IMR-90 (cell line): ENCODE measurements around the gene RFX6.

ENCODE experiments used
- CHD1 ChIP-seq: IDR thresholded peaks from 2 replicates; pipeline ENCODE4 v1.6.1; 2012; ENCODE audit warnings: low read depth, low read length, improper control_type of control experiment
- CTCF ChIP-seq: conservative IDR thresholded peaks from 2 replicates; pipeline ENCODE4 v1.5.1; 2012; ENCODE audit warnings: mild to moderate bottlenecking, low read depth, low read length, improper control_type of control experiment
- ELK1 ChIP-seq: fragments of 150-350 bp; IDR thresholded peaks from 2 replicates; pipeline ENCODE4 v1.6.1; 2016; ENCODE audit warnings: low read depth, mild to moderate bottlenecking, low read length, moderate library complexity, borderline replicate concordance
- MAFK ChIP-seq: IDR thresholded peaks from 2 replicates; pipeline ENCODE4 v1.6.1; 2012; ENCODE audit warnings: low read depth, low read length, improper control_type of control experiment
- NFE2L2 ChIP-seq: fragments of 150-350 bp; IDR thresholded peaks from 2 replicates; pipeline ENCODE4 v1.6.1; 2016; ENCODE audit warnings: low read depth, mild to moderate bottlenecking, low read length
- POLR2A ChIP-seq: IDR thresholded peaks from 2 replicates; pipeline ENCODE4 v1.6.1; 2012; ENCODE audit warnings: mild to moderate bottlenecking, low read depth, low read length
- RAD21 ChIP-seq: IDR thresholded peaks from 2 replicates; pipeline ENCODE4 v1.6.1; 2012; ENCODE audit warnings: low read length, improper control_type of control experiment
- RFX5 ChIP-seq: IDR thresholded peaks from 2 replicates; pipeline ENCODE4 v1.8.0; 2012; ENCODE audit warnings: low read depth, mild to moderate bottlenecking, low read length, moderate library complexity
- SMC3 ChIP-seq: fragments of 150-350 bp; IDR thresholded peaks from 2 replicates; pipeline ENCODE4 v1.6.1; 2016; ENCODE audit warnings: low read depth, mild to moderate bottlenecking, antibody characterized with exemption, low read length, moderate library complexity
- USF2 ChIP-seq: fragments of 150-350 bp; IDR thresholded peaks from 2 replicates; pipeline ENCODE4 v1.6.1; 2017; ENCODE audit warnings: mild to moderate bottlenecking, antibody characterized with exemption, low read length, low read depth

GRCh38 chr6:116827561-116828240 is 49.3 kb upstream of the RFX6 start:
- TF ChIP-seq POLR2A (no peak), CTCF (no peak), NFE2L2 (no peak), RFX5 (no peak), CHD1 (no peak), USF2 (no peak), RAD21 (no peak), SMC3 (no peak), MAFK (no peak), ELK1 (no peak)
